ENCODE results near the gene SCAMP4. TPM values are rescaled to one million over a fixed set of nuclear protein-coding genes. Genes with fewer than 3 reads are reported as not detected.

The SCAMP4 gene
- total RNA-seq, 2 experiments from 2014 or later, result 21.3 to 49.9 TPM

DNA sequence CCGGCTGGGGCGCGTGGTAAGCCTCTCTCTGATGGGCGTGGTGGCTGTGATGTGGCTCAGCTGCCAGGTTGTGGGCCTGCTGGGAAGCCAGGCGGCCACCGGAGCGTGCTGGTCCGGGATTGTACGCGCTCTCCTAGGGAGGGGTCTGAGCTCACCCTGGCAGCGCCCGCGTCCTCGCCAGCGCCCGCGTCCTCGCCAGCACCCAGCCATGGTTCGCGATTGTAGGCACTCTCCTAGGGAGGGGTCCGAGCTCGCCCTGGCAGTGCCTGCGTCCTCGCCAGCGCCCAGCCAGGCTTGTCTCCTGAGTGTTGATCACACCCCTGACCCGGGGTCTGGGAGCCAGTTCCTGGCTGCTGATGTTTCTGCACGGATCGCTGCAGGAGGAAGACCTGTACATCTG, 13.8 kb downstream of the SCAMP4 start:
- Histone ChIP-seq H3K4me3 (ENCODE audit: low read depth, low read length, poor library complexity, severe bottlenecking) (no peak overlapping the region), H3K36me3 (ENCODE audit: insufficient read depth, low read length) (peaks cover 64% of the 10 kb centered on the region), H3K9me3 (ENCODE audit: low read length) (no peaks in the 10 kb centered on the region), H3K4me2 (ENCODE audit: low read length) (no peak overlapping the region), H3K4me1 (ENCODE audit: insufficient read depth, low read length, poor library complexity, severe bottlenecking) (peaks cover 12% of the 10 kb centered on the region), H2AFZ (ENCODE audit: low read length) (no peak overlapping the region), H3K79me2 (ENCODE audit: insufficient read depth, low read depth, low read length) (no peaks in the 10 kb centered on the region), H3K9me2 (ENCODE audit: insufficient read depth, low read length) (no peaks in the 10 kb centered on the region), H3K27ac (ENCODE audit: low read depth, low read length, poor library complexity, severe bottlenecking) (no peak overlapping the region), H4K20me1 (ENCODE audit: insufficient read depth, low read length) (no peaks in the 10 kb centered on the region)
- intact Hi-C loops (cut with micrococcal nuclease; ENCODE audit: unreplicated experiment), result no loop called here
- DNase-seq (ENCODE audit: low spot score), result no peak
- CTCF ChIA-PET (ENCODE audit: unreplicated experiment), result no interaction called here
- no TSS peak for BruUV-seq (replicated peaks)
- POLR2A ChIA-PET, result no interaction called here
- no peak for TF ChIP-seq CTCF (conservative IDR thresholded peaks at IDR 0.05; ENCODE audit: low read length)
- TF ChIP-seq EZH2phosphoT487 (IDR thresholded peaks at IDR 0.05; ENCODE audit: borderline replicate concordance, low read depth, low read length), result no peak

DNA sequence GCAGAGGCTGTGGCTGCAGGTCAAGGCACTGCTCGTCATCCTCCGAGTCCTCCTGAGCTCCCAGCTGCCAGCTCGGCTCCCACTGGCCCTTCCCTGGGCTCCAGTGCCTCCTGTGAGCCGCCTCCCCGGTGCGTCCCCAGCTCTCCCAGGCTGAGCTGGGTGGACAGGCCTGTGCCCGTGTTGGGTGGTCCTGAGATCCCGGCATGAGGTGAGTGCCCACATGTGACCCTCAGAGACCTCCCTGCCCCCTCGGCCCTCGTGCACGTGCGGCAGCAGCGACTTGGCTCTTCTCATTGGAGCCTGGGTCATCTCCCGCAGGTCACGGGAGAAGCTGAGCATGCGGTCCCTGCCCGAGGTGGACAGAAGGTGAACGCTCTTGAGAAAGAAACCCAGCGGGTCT, 15.4 kb downstream of the SCAMP4 start:
- Histone ChIP-seq H3K27ac (ENCODE audit: low read depth, low read length, poor library complexity, severe bottlenecking) (no peak overlapping the region), H2AFZ (ENCODE audit: low read length) (no peak overlapping the region), H3K4me3 (ENCODE audit: low read depth, low read length, poor library complexity, severe bottlenecking) (no peak overlapping the region), H3K4me1 (ENCODE audit: insufficient read depth, low read length, poor library complexity, severe bottlenecking) (peaks cover 14% of the 10 kb centered on the region), H3K36me3 (ENCODE audit: insufficient read depth, low read length) (peaks cover 68% of the 10 kb centered on the region), H3K9me3 (ENCODE audit: low read length) (no peaks in the 10 kb centered on the region), H4K20me1 (ENCODE audit: insufficient read depth, low read length) (no peaks in the 10 kb centered on the region), H3K79me2 (ENCODE audit: insufficient read depth, low read depth, low read length) (no peaks in the 10 kb centered on the region), H3K9me2 (ENCODE audit: insufficient read depth, low read length) (no peaks in the 10 kb centered on the region), H3K4me2 (ENCODE audit: low read length) (no peak overlapping the region)
- ChIA-PET POLR2A (no interaction called here), CTCF (ENCODE audit: unreplicated experiment) (no interaction called here)
- no peak for DNase-seq (ENCODE audit: low spot score)
- intact Hi-C loops (cut with micrococcal nuclease; ENCODE audit: unreplicated experiment), result no loop called here
- no TSS peak for BruUV-seq (replicated peaks)
- TF ChIP-seq EZH2phosphoT487 (IDR thresholded peaks at IDR 0.05; ENCODE audit: borderline replicate concordance, low read depth, low read length) (no peak), CTCF (conservative IDR thresholded peaks at IDR 0.05; ENCODE audit: low read length) (no peak)

- Histone ChIP-seq H4K20me1 (ENCODE audit: insufficient read depth, low read length) (no peaks in the 10 kb centered on the region), H3K9me2 (ENCODE audit: insufficient read depth, low read length) (no peaks in the 10 kb centered on the region), H3K4me2 (ENCODE audit: low read length) (no peak overlapping the region), H2AFZ (ENCODE audit: low read length) (no peak overlapping the region), H3K36me3 (ENCODE audit: insufficient read depth, low read length) (peaks cover 68% of the 10 kb centered on the region), H3K27ac (ENCODE audit: low read depth, low read length, poor library complexity, severe bottlenecking) (no peak overlapping the region), H3K9me3 (ENCODE audit: low read length) (no peaks in the 10 kb centered on the region), H3K4me1 (ENCODE audit: insufficient read depth, low read length, poor library complexity, severe bottlenecking) (peaks cover 14% of the 10 kb centered on the region), H3K4me3 (ENCODE audit: low read depth, low read length, poor library complexity, severe bottlenecking) (no peak overlapping the region), H3K79me2 (ENCODE audit: insufficient read depth, low read depth, low read length) (no peaks in the 10 kb centered on the region)
- POLR2A ChIA-PET, result no interaction called here
- BruUV-seq (replicated peaks), result no TSS peak
- intact Hi-C loops (cut with micrococcal nuclease; ENCODE audit: unreplicated experiment), result no loop called here
- no peak for TF ChIP-seq EZH2phosphoT487 (IDR thresholded peaks at IDR 0.05; ENCODE audit: borderline replicate concordance, low read depth, low read length)
- TF ChIP-seq CTCF (conservative IDR thresholded peaks at IDR 0.05; ENCODE audit: low read length), result no peak
- no peak for DNase-seq (ENCODE audit: low spot score)
- CTCF ChIA-PET (ENCODE audit: unreplicated experiment), result no interaction called here
Measured at GRCh38 chr19:1921326-1921725, 16.1 kb downstream of the SCAMP4 start.

Data from OCI-LY7 (cell line).